Measurements from ENCODE around the gene MYO15B.

The MYO15B gene

GRCh38 chr17:75595284-75595919 lies 7.8 kb downstream of the MYO15B start:
- Histone ChIP-seq H3K4me2 (ENCODE audit: insufficient read depth, low read length) (no peak overlapping the region), H3K27me3 (ENCODE audit: insufficient read depth, low read length, poor library complexity) (no peaks in the 10 kb centered on the region), H2AFZ (ENCODE audit: low read depth, low read length) (no peak overlapping the region), H3K4me3 (ENCODE audit: low read depth in 1 of 2, low read length in 2 of 2) (no peak overlapping the region), H3K9ac (ENCODE audit: low read depth, low read length) (no peak overlapping the region), H3K79me2 (ENCODE audit: insufficient read depth, low read length) (no peaks in the 10 kb centered on the region), H3K27ac (ENCODE audit: low read length) (no peak overlapping the region), H4K20me1 (ENCODE audit: insufficient read depth, low read length) (0 out of 2 replicates have a peak, but pooled peaks cover 4% of the 10 kb centered on the region), H3K36me3 (ENCODE audit: insufficient read depth, low read length) (no peaks in the 10 kb centered on the region), H3K9me3 (ENCODE audit: insufficient read depth, low read length, severe bottlenecking) (no peaks in the 10 kb centered on the region), H3K4me1 (ENCODE audit: insufficient read depth, low read length) (no peaks in the 10 kb centered on the region)
- no peak for ATAC-seq (ENCODE audit: insufficient read depth, low read depth)
- no peak for DNase-seq
- no peak for TF ChIP-seq CTCF (IDR thresholded peaks at IDR 0.05; ENCODE audit: borderline replicate concordance, extremely low read depth, low read length, poor library complexity, severe bottlenecking)
- no peak for TF ChIP-seq EZH2 (IDR thresholded peaks at IDR 0.05; ENCODE audit: borderline replicate concordance, low read depth, low read length, severe bottlenecking)

DNA sequence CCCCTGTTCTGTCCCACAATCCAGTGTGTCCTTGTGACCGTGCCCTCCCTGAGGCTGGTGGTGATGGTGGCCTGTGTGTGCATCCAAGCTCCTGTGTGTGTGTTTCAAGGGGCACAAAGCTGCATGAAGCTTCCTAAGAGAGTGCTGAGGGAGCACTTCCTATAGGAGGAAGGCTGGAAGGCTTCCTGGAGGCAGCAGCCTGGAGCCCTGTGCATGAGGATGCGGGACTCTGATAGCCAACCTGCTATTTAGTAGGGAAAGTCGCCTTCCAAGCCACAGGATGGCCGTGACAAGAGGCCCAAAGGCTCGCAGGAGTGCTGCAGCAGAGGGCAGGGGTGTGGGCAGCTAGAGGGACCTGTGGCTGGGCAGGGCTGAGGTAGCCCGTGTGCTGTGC lies 8.3 kb downstream of the MYO15B start:
- Histone ChIP-seq H3K9ac (ENCODE audit: low read depth, low read length) (no peak overlapping the region), H3K9me3 (ENCODE audit: insufficient read depth, low read length, severe bottlenecking) (no peaks in the 10 kb centered on the region), H3K79me2 (ENCODE audit: insufficient read depth, low read length) (no peaks in the 10 kb centered on the region), H3K27me3 (ENCODE audit: insufficient read depth, low read length, poor library complexity) (no peaks in the 10 kb centered on the region), H3K4me3 (ENCODE audit: low read depth in 1 of 2, low read length in 2 of 2) (no peak overlapping the region), H3K4me2 (ENCODE audit: insufficient read depth, low read length) (no peak overlapping the region), H3K27ac (ENCODE audit: low read length) (no peak overlapping the region), H4K20me1 (ENCODE audit: insufficient read depth, low read length) (0 out of 2 replicates have a peak, but pooled peaks cover 4% of the 10 kb centered on the region), H3K36me3 (ENCODE audit: insufficient read depth, low read length) (no peaks in the 10 kb centered on the region), H2AFZ (ENCODE audit: low read depth, low read length) (no peak overlapping the region), H3K4me1 (ENCODE audit: insufficient read depth, low read length) (no peaks in the 10 kb centered on the region)
- no peak for DNase-seq
- no peak for ATAC-seq (ENCODE audit: insufficient read depth, low read depth)
- TF ChIP-seq CTCF (IDR thresholded peaks at IDR 0.05; ENCODE audit: borderline replicate concordance, extremely low read depth, low read length, poor library complexity, severe bottlenecking) (no peak), EZH2 (IDR thresholded peaks at IDR 0.05; ENCODE audit: borderline replicate concordance, low read depth, low read length, severe bottlenecking) (no peak)

GRCh38 chr17:75596320-75597087 lies 8.9 kb downstream of the MYO15B start:
- TF ChIP-seq EZH2 (IDR thresholded peaks at IDR 0.05; ENCODE audit: borderline replicate concordance, low read depth, low read length, severe bottlenecking) (no peak), CTCF (IDR thresholded peaks at IDR 0.05; ENCODE audit: borderline replicate concordance, extremely low read depth, low read length, poor library complexity, severe bottlenecking) (no peak)
- Histone ChIP-seq H3K9ac (ENCODE audit: low read depth, low read length) (no peak overlapping the region), H3K4me1 (ENCODE audit: insufficient read depth, low read length) (no peaks in the 10 kb centered on the region), H3K27me3 (ENCODE audit: insufficient read depth, low read length, poor library complexity) (no peaks in the 10 kb centered on the region), H3K4me2 (ENCODE audit: insufficient read depth, low read length) (no peak overlapping the region), H3K36me3 (ENCODE audit: insufficient read depth, low read length) (no peaks in the 10 kb centered on the region), H2AFZ (ENCODE audit: low read depth, low read length) (no peak overlapping the region), H4K20me1 (ENCODE audit: insufficient read depth, low read length) (0 out of 2 replicates have a peak, but pooled peaks cover 4% of the 10 kb centered on the region), H3K4me3 (ENCODE audit: low read depth in 1 of 2, low read length in 2 of 2) (no peak overlapping the region), H3K27ac (ENCODE audit: low read length) (no peak overlapping the region), H3K9me3 (ENCODE audit: insufficient read depth, low read length, severe bottlenecking) (no peaks in the 10 kb centered on the region), H3K79me2 (ENCODE audit: insufficient read depth, low read length) (no peaks in the 10 kb centered on the region)
- DNase-seq: no peak
- no peak for ATAC-seq (ENCODE audit: insufficient read depth, low read depth)
